22Rv1 (cell line): Measurements from ENCODE around the gene RIC3.

ENCODE experiments used
- H3K27ac ChIP-seq: fragments of 450-650 bp; 2 replicates; pipeline ENCODE4 v1.5.1; 2017
- CTCF ChIP-seq: fragments of 450-650 bp; IDR thresholded peaks from 2 replicates; pipeline ENCODE4 v1.5.1; 2017; ENCODE audit warnings: mild to moderate bottlenecking
- ZFX ChIP-seq: fragments of 450-650 bp; IDR thresholded peaks from 2 replicates; pipeline ENCODE4 v1.6.1; 2017; ENCODE audit warnings: antibody characterized with exemption, borderline replicate concordance

RIC3 gene

DNA sequence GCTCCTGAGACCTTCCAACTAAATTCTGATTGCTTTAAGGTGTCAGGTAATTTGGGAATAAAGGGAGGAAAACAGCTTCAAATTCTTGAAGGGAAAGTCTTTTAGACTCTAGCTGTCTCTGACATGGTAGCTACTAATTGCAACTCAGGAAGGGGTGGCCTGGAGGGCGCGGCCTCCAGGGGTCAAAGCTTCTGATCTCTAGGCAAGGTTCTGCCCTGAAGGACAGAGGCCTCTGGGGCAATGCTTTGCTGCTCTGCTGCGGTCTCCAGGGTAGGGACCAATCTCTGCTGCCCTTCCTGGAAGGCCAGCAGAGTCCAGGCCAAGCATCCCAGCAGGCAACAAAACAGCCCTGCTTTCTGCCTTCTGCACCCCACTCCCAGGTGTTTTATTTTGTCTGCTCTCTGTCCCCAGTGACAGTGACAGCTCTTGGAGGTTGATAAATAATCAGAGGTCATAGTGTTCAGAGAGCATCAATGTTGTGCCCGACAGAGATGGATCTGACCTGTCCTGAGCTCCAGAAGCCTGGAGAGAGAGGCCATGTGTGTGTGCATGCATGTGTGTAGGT, 89.6 kb downstream of the RIC3 start:
- TF ChIP-seq ZFX (no peak), CTCF (no peak)
- no peak overlapping the region for H3K27ac ChIP-seq

GRCh38 chr11:8075119-8075726, 93.6 kb downstream of the RIC3 start:
- no peak for TF ChIP-seq CTCF
- TF ChIP-seq ZFX, result no peak
- no peak overlapping the region for H3K27ac ChIP-seq

DNA sequence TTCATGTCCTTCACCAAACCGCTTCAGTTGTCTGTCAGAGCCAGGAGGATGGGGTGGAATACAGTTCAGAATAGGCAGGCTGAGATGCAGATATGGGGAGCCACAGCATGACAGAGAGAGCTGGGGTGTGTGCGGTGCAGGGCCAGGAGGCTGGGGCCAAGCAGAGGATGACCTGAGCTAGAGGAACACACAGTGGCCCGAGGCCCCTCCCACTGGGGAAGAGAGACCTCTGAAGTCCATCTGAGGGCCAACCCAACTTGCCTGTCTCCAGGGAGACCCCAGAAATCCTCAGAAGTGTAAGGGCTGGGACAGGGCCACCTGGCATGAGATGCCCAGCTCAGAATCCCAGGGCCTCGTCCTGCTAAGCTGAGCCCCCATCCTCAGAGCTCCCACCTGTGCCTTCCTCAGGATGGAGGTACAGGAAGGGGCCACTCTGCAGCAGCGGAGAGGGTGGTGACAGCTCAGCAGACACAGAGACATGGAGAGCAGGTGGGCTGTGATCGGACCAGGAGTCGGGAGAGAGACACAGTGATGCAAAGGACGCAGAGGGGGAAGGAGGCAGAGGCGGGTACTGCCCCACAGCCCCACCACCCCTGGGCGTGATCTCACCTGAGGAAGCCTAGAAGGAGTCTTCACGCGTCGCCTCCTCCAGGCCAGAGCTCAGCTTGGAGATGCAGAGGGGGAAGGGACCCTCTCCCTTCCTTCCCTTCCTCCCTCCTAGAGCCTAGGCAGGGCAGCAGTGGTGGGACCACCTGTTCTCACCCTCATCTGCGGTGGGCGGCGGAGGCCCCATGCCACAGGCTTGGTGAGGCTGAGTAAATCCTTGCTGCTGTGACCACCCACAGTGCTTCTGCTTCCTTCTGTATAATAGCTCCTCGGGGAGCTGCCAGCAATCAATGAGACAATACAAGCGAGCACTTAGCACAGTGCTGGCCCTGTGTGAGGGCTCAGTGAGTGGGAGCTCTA, 96.9 kb downstream of the RIC3 start:
- no peak overlapping the region for H3K27ac ChIP-seq
- TF ChIP-seq ZFX (no peak), CTCF (no peak)

GRCh38 chr11:8070417-8071115, 98.3 kb downstream of the RIC3 start:
- TF ChIP-seq ZFX (no peak), CTCF (peak; percentile 43)
- H3K27ac ChIP-seq, result no peak overlapping the region

GRCh38 chr11:8069771-8070170, 99.1 kb downstream of the RIC3 start:
- TF ChIP-seq CTCF (no peak), ZFX (no peak)

GRCh38 chr11:8068605-8069221, 100.1 kb downstream of the RIC3 start:
- TF ChIP-seq ZFX (no peak), CTCF (no peak)
- H3K27ac ChIP-seq, result no peak overlapping the region

More at GRCh38 chr11:8069771-8070170, 99.1 kb downstream of the RIC3 start:
- H3K27ac ChIP-seq, result no peak overlapping the region
